SK-N-SH (cell line): ENCODE data around the gene PTPN14. TPM values are rescaled to one million over a fixed set of nuclear protein-coding genes. Genes with fewer than 3 reads are reported as not detected.
A peak's percentile ranks its signal among the peaks of the same experiment; 100 is the strongest.

Experiments used
- CTCF ChIA-PET: fragments of 300-600, 350-600 bp; formaldehyde crosslinking; extraction: SDS; loops from one replicate; lab custom pipeline; 2021; lab: Yijun Ruan, JAX
- POLR2A ChIA-PET: fragments of 350-600 bp; sonication (Branson Sonifier 250); formaldehyde crosslinking; extraction: SDS; loops from one replicate; lab custom pipeline; 2020; ENCODE audit warnings: antibody characterized with exemption, inconsistent platforms; lab: Yijun Ruan, JAX
- DNase-seq: peaks from one replicate; pipeline ENCODE4 v3.0.0; 2012
- H2AFZ ChIP-seq: fragments of 200-600 bp; sonication (generic); 2 replicates; pipeline ENCODE4 v1.8.1; 2016; ENCODE audit warnings: antibody characterized with exemption, mild to moderate bottlenecking, low read depth
- H3F3A ChIP-seq: fragments of 200-600 bp; sonication (generic); replicated peaks from 2 replicates; pipeline ENCODE3; 2016; ENCODE audit warnings: antibody characterized with exemption, mild to moderate bottlenecking; ENCODE audit not compliant: insufficient read depth
- H3K27ac ChIP-seq, 2 experiments: fragments of 200-500 bp in 1 of 2; fragments of 200-600 bp in 1 of 2; sonication (Bioruptor generic) in 1 of 2; sonication (generic), shearing (Covaris generic) in 1 of 2; 2 replicates each; pipeline versions ENCODE4 v1.5.1 to v1.6.1; 2014 to 2016; ENCODE audit warnings: low read depth in 2 of 2, inconsistent platforms in 1 of 2, low read length in 1 of 2, mild to moderate bottlenecking in 1 of 2, mixed read lengths in 1 of 2
- H3K27me3 ChIP-seq: fragments of 200-600 bp; sonication (generic), shearing (Covaris generic); 2 replicates; pipeline ENCODE4 v1.6.1; 2016; ENCODE audit warnings: mixed run types; ENCODE audit not compliant: insufficient read depth
- H3K36me3 ChIP-seq, 2 experiments: fragments of 200-500 bp in 1 of 2; fragments of 200-600 bp in 1 of 2; sonication (Bioruptor generic) in 1 of 2; sonication (generic) in 1 of 2; replicated peaks in 1 of 2; 2 replicates each; pipeline versions ENCODE3 to v1.5.1; 2014 to 2016; ENCODE audit warnings: low read length in 1 of 2, mild to moderate bottlenecking in 1 of 2; ENCODE audit not compliant: insufficient read depth in 2 of 2, control insufficient read depth in 1 of 2
- H3K4me1 ChIP-seq, 2 experiments: fragments of 200-500 bp in 1 of 2; fragments of 200-600 bp in 1 of 2; sonication (Bioruptor generic) in 1 of 2; sonication (generic), shearing (Covaris generic) in 1 of 2; 2 replicates each; pipeline versions ENCODE4 v1.5.1 to v1.6.1; 2014 to 2016; ENCODE audit warnings: low read depth in 1 of 2, low read length in 1 of 2, mixed run types in 1 of 2; ENCODE audit not compliant: insufficient read depth in 2 of 2, control insufficient read depth in 1 of 2
- H3K4me2 ChIP-seq: fragments of 200-600 bp; sonication (generic), shearing (Covaris generic); 2 replicates; pipeline ENCODE4 v1.6.1; 2017; ENCODE audit warnings: mixed run types
- H3K4me3 ChIP-seq, 2 experiments: fragments of 200-500 bp in 1 of 2; fragments of 200-600 bp in 1 of 2; sonication (Bioruptor generic) in 1 of 2; sonication (generic), shearing (Covaris generic) in 1 of 2; 2 replicates each; pipeline versions ENCODE4 v1.5.1 to v1.8.1; 2014 to 2016; ENCODE audit warnings: low read depth in 2 of 2, inconsistent platforms in 1 of 2, low read length in 1 of 2, mild to moderate bottlenecking in 1 of 2, mixed read lengths in 1 of 2, moderate library complexity in 1 of 2
- H3K79me2 ChIP-seq: fragments of 200-600 bp; sonication (generic); 2 replicates; pipeline ENCODE4 v1.8.1; 2017; ENCODE audit warnings: mild to moderate bottlenecking; ENCODE audit not compliant: insufficient read depth
- H3K9ac ChIP-seq: fragments of 200-600 bp; sonication (generic); 2 replicates; pipeline ENCODE4 v1.6.1; 2017; ENCODE audit warnings: mixed run types
- H3K9me2 ChIP-seq: fragments of 200-600 bp; sonication (generic); 2 replicates; pipeline ENCODE4 v1.6.1; 2017; ENCODE audit warnings: mixed run types
- H3K9me3 ChIP-seq: fragments of 200-600 bp; sonication (generic); 2 replicates; pipeline ENCODE4 v1.6.1; 2017; ENCODE audit warnings: mixed run types, mild to moderate bottlenecking, moderate library complexity
- H4K20me1 ChIP-seq: fragments of 200-600 bp; sonication (generic); 2 replicates; pipeline ENCODE4 v1.6.1; 2017; ENCODE audit warnings: mild to moderate bottlenecking, mixed run types; ENCODE audit not compliant: insufficient read depth
- CHD2 ChIP-seq: fragments of 150-350 bp; IDR thresholded peaks from 2 replicates; pipeline ENCODE4 v1.6.1; 2018; ENCODE audit warnings: low read length; ENCODE audit not compliant: partially characterized antibody
- ELF1 ChIP-seq: IDR thresholded peaks from 2 replicates; pipeline ENCODE4 v1.4.0; 2012
- EZH2phosphoT487 ChIP-seq: fragments of 200-600 bp; sonication (generic); IDR thresholded peaks from 2 replicates; pipeline ENCODE4 v1.6.1; 2017; ENCODE audit warnings: low read depth, mixed run types, mild to moderate bottlenecking, antibody characterized with exemption, moderate library complexity, borderline replicate concordance
- FOXJ3 ChIP-seq: sonication (generic); formaldehyde crosslinking; IDR thresholded peaks from 2 replicates; pipeline ENCODE4 v1.5.1; 2020; ENCODE audit warnings: mild to moderate bottlenecking, missing genetic modification reagents
- GABPA ChIP-seq: IDR thresholded peaks from 2 replicates; pipeline ENCODE4 v1.4.0; 2012; ENCODE audit warnings: low read depth, mild to moderate bottlenecking
- JUND ChIP-seq: IDR thresholded peaks from 2 replicates; pipeline ENCODE4 v1.4.0; 2012
- MXI1 ChIP-seq: IDR thresholded peaks from 2 replicates; pipeline ENCODE4 v1.6.1; 2012; ENCODE audit warnings: mild to moderate bottlenecking, low read depth, low read length, improper control_type of control experiment
- NFIC ChIP-seq: IDR thresholded peaks from 2 replicates; pipeline ENCODE4 v1.4.0; 2012; ENCODE audit warnings: borderline replicate concordance
- NRF1 ChIP-seq: IDR thresholded peaks from 2 replicates; pipeline ENCODE4 v1.6.1; 2012; ENCODE audit warnings: low read depth, mild to moderate bottlenecking, low read length
- POLR2AphosphoS5 ChIP-seq: IDR thresholded peaks from 2 replicates; pipeline ENCODE4 v1.6.1; 2012; ENCODE audit warnings: low read depth, low read length
- RAD21 ChIP-seq: IDR thresholded peaks from 2 replicates; pipeline ENCODE4 v1.6.1; 2012; ENCODE audit warnings: mild to moderate bottlenecking, low read length
- RCOR1 ChIP-seq: fragments of 150-350 bp; IDR thresholded peaks from 2 replicates; pipeline ENCODE4 v1.6.1; 2017; ENCODE audit warnings: antibody characterized with exemption, low read length
- SMC3 ChIP-seq: IDR thresholded peaks from 2 replicates; pipeline ENCODE4 v1.6.1; 2012; ENCODE audit warnings: low read depth, low read length, improper control_type of control experiment
- TCF12 ChIP-seq: IDR thresholded peaks from 2 replicates; pipeline ENCODE4 v1.4.0; 2012
- TEAD4 ChIP-seq: IDR thresholded peaks from 2 replicates; pipeline ENCODE4 v1.4.0; 2012; ENCODE audit warnings: mild to moderate bottlenecking, borderline replicate concordance; ENCODE audit not compliant: insufficient read depth
- YY1 ChIP-seq: IDR thresholded peaks from 2 replicates; pipeline ENCODE4 v1.4.0; 2012; ENCODE audit warnings: low read depth, mild to moderate bottlenecking
- WGBS: methylation state at CpG from one replicate; pipeline ENCODE4 v1.1.6; 2017; ENCODE audit warnings: low lambda C conversion rate; 5-methylcytosine and 5-hydroxymethylcytosine counted together
- polyA plus RNA-seq, 3 experiments: library from polyadenylated mRNA; depleted of rRNA; stranded (reverse); fragments of >200 nt; gene quantifications; 2 replicates each; pipeline ENCODE4 v1.2.3, GENCODE V29; 2012
- TF ChIP-seq, protein P1 (sequence below): fragments of 200-600 bp; sonication (generic); IDR thresholded peaks from 2 replicates; pipeline ENCODE4 v1.6.1; 2017; ENCODE audit warnings: antibody characterized with exemption, mild to moderate bottlenecking, moderate library complexity
- TF ChIP-seq, protein P2 (sequence below): IDR thresholded peaks from 2 replicates; pipeline ENCODE4; 2012
- TF ChIP-seq, protein P3 (sequence below): IDR thresholded peaks from 2 replicates; pipeline ENCODE4 v1.4.0; 2012; ENCODE audit warnings: low read depth, borderline replicate concordance

The PTPN14 gene
- polyA plus RNA-seq, 1 of the 3 experiments (the other 2 are of a cell fraction), result 12.8 TPM

DNA sequence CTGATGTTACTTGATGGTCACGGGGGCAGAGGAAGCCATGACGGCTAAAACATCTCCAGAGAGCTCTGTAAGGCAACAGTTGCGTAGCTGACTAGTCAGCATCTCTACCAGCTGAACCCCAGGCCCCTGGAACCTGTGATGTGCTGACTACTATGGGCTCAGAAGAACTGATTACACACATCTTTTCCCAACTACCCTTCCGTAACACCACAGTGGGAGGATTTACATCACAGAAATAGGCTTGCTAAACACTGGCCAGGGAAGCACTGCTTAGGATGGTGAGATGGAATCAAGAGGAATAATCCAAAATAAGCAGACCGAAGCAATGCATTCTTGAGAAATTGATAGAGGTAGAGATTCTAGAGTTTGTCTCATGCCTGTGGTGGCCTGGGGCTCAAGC is 148.0 kb downstream of the PTPN14 start:
- Histone ChIP-seq H3K9me3 (no peaks in the 10 kb centered on the region), H3K9me2 (no peaks in the 10 kb centered on the region), H3K36me3 (peaks cover 21 to 36% of the 10 kb centered on the region in 2 experiments), H3K4me3 (no peak overlapping the region), H3K9ac (no peak overlapping the region), H3K79me2 (peaks cover 73% of the 10 kb centered on the region), H3K27me3 (no peaks in the 10 kb centered on the region), H4K20me1 (no peaks in the 10 kb centered on the region), H3K4me1 (peaks cover 7 to 59% of the 10 kb centered on the region in 2 experiments; a peak in 3 of 4 replicates), H3F3A (peaks cover 28% of the 10 kb centered on the region), H3K27ac (peak overlapping the region; percentile 18 to 70; a peak in 3 of 4 replicates), H2AFZ (no peak overlapping the region), H3K4me2 (no peak overlapping the region)
- ChIA-PET POLR2A (no interaction called here), CTCF (interaction anchor here (1.2 to 1.4 kb wide), 3 partner anchors 13 to 142 kb away, joined by 3 to 4 read pairs (median 3); no protein-coding TSS in a partner anchor)
- WGBS, result 90% methylated on average over 4 of the region's 5 CpGs
- TF ChIP-seq FOXJ3 (no peak), JUND (no peak), POLR2AphosphoS5 (no peak), NRF1 (no peak), SMC3 (no peak), GABPA (no peak), RAD21 (no peak), NFIC (no peak), EZH2phosphoT487 (no peak), TCF12 (no peak), MXI1 (no peak), TEAD4 (no peak), YY1 (no peak), ELF1 (no peak), RCOR1 (no peak), CHD2 (no peak)
- TF ChIP-seq, protein P1, sequence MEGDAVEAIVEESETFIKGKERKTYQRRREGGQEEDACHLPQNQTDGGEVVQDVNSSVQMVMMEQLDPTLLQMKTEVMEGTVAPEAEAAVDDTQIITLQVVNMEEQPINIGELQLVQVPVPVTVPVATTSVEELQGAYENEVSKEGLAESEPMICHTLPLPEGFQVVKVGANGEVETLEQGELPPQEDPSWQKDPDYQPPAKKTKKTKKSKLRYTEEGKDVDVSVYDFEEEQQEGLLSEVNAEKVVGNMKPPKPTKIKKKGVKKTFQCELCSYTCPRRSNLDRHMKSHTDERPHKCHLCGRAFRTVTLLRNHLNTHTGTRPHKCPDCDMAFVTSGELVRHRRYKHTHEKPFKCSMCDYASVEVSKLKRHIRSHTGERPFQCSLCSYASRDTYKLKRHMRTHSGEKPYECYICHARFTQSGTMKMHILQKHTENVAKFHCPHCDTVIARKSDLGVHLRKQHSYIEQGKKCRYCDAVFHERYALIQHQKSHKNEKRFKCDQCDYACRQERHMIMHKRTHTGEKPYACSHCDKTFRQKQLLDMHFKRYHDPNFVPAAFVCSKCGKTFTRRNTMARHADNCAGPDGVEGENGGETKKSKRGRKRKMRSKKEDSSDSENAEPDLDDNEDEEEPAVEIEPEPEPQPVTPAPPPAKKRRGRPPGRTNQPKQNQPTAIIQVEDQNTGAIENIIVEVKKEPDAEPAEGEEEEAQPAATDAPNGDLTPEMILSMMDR, result no peak
- TF ChIP-seq, protein P2, sequence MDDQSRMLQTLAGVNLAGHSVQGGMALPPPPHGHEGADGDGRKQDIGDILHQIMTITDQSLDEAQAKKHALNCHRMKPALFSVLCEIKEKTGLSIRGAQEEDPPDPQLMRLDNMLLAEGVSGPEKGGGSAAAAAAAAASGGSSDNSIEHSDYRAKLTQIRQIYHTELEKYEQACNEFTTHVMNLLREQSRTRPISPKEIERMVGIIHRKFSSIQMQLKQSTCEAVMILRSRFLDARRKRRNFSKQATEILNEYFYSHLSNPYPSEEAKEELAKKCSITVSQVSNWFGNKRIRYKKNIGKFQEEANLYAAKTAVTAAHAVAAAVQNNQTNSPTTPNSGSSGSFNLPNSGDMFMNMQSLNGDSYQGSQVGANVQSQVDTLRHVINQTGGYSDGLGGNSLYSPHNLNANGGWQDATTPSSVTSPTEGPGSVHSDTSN, result no peak
- TF ChIP-seq, protein P3, sequence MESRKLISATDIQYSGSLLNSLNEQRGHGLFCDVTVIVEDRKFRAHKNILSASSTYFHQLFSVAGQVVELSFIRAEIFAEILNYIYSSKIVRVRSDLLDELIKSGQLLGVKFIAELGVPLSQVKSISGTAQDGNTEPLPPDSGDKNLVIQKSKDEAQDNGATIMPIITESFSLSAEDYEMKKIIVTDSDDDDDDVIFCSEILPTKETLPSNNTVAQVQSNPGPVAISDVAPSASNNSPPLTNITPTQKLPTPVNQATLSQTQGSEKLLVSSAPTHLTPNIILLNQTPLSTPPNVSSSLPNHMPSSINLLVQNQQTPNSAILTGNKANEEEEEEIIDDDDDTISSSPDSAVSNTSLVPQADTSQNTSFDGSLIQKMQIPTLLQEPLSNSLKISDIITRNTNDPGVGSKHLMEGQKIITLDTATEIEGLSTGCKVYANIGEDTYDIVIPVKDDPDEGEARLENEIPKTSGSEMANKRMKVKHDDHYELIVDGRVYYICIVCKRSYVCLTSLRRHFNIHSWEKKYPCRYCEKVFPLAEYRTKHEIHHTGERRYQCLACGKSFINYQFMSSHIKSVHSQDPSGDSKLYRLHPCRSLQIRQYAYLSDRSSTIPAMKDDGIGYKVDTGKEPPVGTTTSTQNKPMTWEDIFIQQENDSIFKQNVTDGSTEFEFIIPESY, result no peak
- DNase-seq, result no peak
